GM12878 (cell line): Measurements from ENCODE around the gene SEC22B. TPM values are rescaled to one million over a fixed set of nuclear protein-coding genes. Genes with fewer than 3 reads are reported as not detected.
"Not testable (repeated sequence)": the region's sequence is repeated elsewhere in the genome, so short reads cannot be mapped to it uniquely, and the experiment has no call there.

ENCODE experiments used
- ATAC-seq: fragments of 200-7000 bp; cut with Tn5 transposase; 3 replicates; pipeline ENCODE4 v1.9.1; 2020; ENCODE audit warnings: mild to moderate bottlenecking, moderate library complexity
- BruUV-seq: library from RNA; stranded (reverse); fragments of 400-500 nt; replicated peaks from 2 replicates; lab custom pipeline; 2021; lab: Mats Ljungman, UMichigan
- CTCF ChIA-PET: fragments of 300-600 bp; sonication (Branson Sonifier 250); formaldehyde crosslinking; extraction: SDS; loops from one replicate; lab custom pipeline; 2021; ENCODE audit warnings: inconsistent platforms; lab: Yijun Ruan, JAX
- POLR2A ChIA-PET: fragments of 350-600 bp; formaldehyde crosslinking; extraction: SDS; loops from one replicate; lab custom pipeline; 2021; ENCODE audit warnings: inconsistent platforms; lab: Charles Lee
- RAD21 ChIA-PET: fragments of 300-600 bp; sonication (Branson Sonifier 250); formaldehyde crosslinking; loops from one replicate; lab custom pipeline; 2023; ENCODE audit warnings: antibody characterized with exemption; ENCODE audit not compliant: unreplicated experiment; lab: Charles Lee
- SMC1A ChIA-PET: fragments of 300-600 bp; sonication (Branson Sonifier 250); formaldehyde crosslinking; loops from one replicate; lab custom pipeline; 2023; ENCODE audit not compliant: unreplicated experiment, uncharacterized antibody; lab: Charles Lee
- DNase-seq: peaks from one replicate; pipeline ENCODE4 v3.0.0-alpha.2; 2011; ENCODE audit warnings: low read depth, low spot score
- FAIRE-seq: peaks from 3 replicates; lab custom pipeline; 2011; peaks lifted over from hg19 to GRCh38; lab: Jason Lieb, UNC
- H2AFZ ChIP-seq: 2 replicates; pipeline ENCODE4 v1.6.0; 2011; ENCODE audit warnings: low read depth, low read length, control low read depth; ENCODE audit not compliant: control insufficient read depth
- H3K27ac ChIP-seq: 2 replicates; pipeline ENCODE4 v1.5.1; 2011; ENCODE audit warnings: control low read depth; ENCODE audit not compliant: control insufficient read depth, insufficient read depth
- H3K27me3 ChIP-seq, 2 experiments: replicated peaks in 1 of 2; 2 replicates each; pipeline versions ENCODE4 v1.6.0 to v1.6.1; 2011; ENCODE audit warnings: low read length in 1 of 2; ENCODE audit not compliant: control insufficient read depth in 2 of 2, insufficient read depth in 2 of 2
- H3K36me3 ChIP-seq, 2 experiments: 2 replicates each; pipeline ENCODE4 v1.5.1; 2011; ENCODE audit warnings: low read length in 1 of 2; ENCODE audit not compliant: control insufficient read depth in 2 of 2, insufficient read depth in 2 of 2
- H3K4me1 ChIP-seq: 2 replicates; pipeline ENCODE4 v1.6.1; 2011; ENCODE audit warnings: mild to moderate bottlenecking, low read length, moderate library complexity, mixed read lengths; ENCODE audit not compliant: control insufficient read depth, insufficient read depth
- H3K4me2 ChIP-seq: 2 replicates; pipeline ENCODE4 v1.6.0; 2011; ENCODE audit warnings: control low read depth; ENCODE audit not compliant: control insufficient read depth, insufficient read depth
- H3K4me3 ChIP-seq: fragments of 200-600 bp; sonication (generic); 2 replicates; pipeline ENCODE4 v1.5.1; 2016
- H3K79me2 ChIP-seq: 2 replicates; pipeline ENCODE4 v1.6.0; 2011; ENCODE audit warnings: low read length; ENCODE audit not compliant: control insufficient read depth, insufficient read depth
- H3K9ac ChIP-seq: 2 replicates; pipeline ENCODE4 v1.8.0; 2011; ENCODE audit warnings: low read length, control low read depth, mixed read lengths; ENCODE audit not compliant: control insufficient read depth, insufficient read depth
- H3K9me3 ChIP-seq: replicated peaks from 3 replicates; pipeline ENCODE4 v1.5.1; 2011; ENCODE audit warnings: mild to moderate bottlenecking, low read length; ENCODE audit not compliant: control insufficient read depth, insufficient read depth
- H4K20me1 ChIP-seq: 2 replicates; pipeline ENCODE4 v1.6.0; 2011; ENCODE audit not compliant: control insufficient read depth, insufficient read depth
- WGBS: methylation state at CpG from one replicate; pipeline ENCODE4 v1.1.6; 2016; ENCODE audit warnings: low lambda C conversion rate; ENCODE audit not compliant: insufficient replicate concordance, insufficient coverage; ENCODE audit errors: missing lambda C conversion rate; 5-methylcytosine and 5-hydroxymethylcytosine counted together
- in situ Hi-C: fragments of 300-500 bp; cut with MboI; formaldehyde crosslinking; loops from 9 replicates; pipeline ENCODE4 v1.14.3; 2018; ENCODE audit warnings: mixed read lengths
- intact Hi-C: fragments of 100-400 bp; cut with micrococcal nuclease; formaldehyde crosslinking; loops from one replicate; pipeline ENCODE4 v1.14.2; 2022; ENCODE audit not compliant: unreplicated experiment
- polyA plus RNA-seq, 11 experiments: library from polyadenylated mRNA; depleted of rRNA in 4 of 11; unstranded in 6 of 11; stranded (reverse) in 5 of 11; fragments of >200 nt; fragmentation: Nextera tagmentation in 4 of 11; fragmentation: Illumina TruSeq in 1 of 11; extraction: Ambion mirVana in 4 of 11; extraction: Trizol in 1 of 11; gene quantifications; 1 replicate in 1 of 11; 2 replicates in 10 of 11; pipeline versions ENCODE4 v1.2.1 to v1.2.3, GENCODE V29; 2011 to 2016; ENCODE audit warnings: inconsistent platforms in 2 of 11, missing spikeins in 2 of 11, low read depth in 1 of 11
- total RNA-seq, 4 experiments: library from RNA; depleted of rRNA in 3 of 4; stranded (reverse); fragments of >200 nt in 3 of 4; fragmentation: Illumina TruSeq in 1 of 4; extraction: Trizol in 1 of 4; gene quantifications; 2 replicates each; pipeline versions ENCODE4 v1.2.1 to v1.2.3, GENCODE V29; 2013 to 2021

SEC22B gene
- total and polyA plus RNA-seq, 10 of the 15 experiments (the other 5 are each of a cell fraction or from before 2014, with no cell fraction given): 19.8 to 41.5 (median 27.7) TPM

GRCh38 chr1:120158086-120158485 is 18.2 kb downstream of the SEC22B start:
- H3K79me2 ChIP-seq, CTCF ChIA-PET, H3K9me3 ChIP-seq, intact Hi-C loops, ATAC-seq, H3K36me3 ChIP-seq, BruUV-seq, DNase-seq, H2AFZ ChIP-seq, FAIRE-seq, H3K27me3 ChIP-seq, RAD21 ChIA-PET, in situ Hi-C loops, SMC1A ChIA-PET, H3K4me1 ChIP-seq, H3K9ac ChIP-seq, H4K20me1 ChIP-seq, H3K27ac ChIP-seq, H3K4me2 ChIP-seq, POLR2A ChIA-PET, H3K4me3 ChIP-seq: not testable (repeated sequence)
- no CpG with 5 or more reads among the region's 4 CpGs for WGBS

- H3K27me3 ChIP-seq, in situ Hi-C loops, SMC1A ChIA-PET, H3K79me2 ChIP-seq, ATAC-seq, intact Hi-C loops, RAD21 ChIA-PET, H3K4me3 ChIP-seq, H2AFZ ChIP-seq, CTCF ChIA-PET, H4K20me1 ChIP-seq, BruUV-seq, H3K9me3 ChIP-seq, H3K4me2 ChIP-seq, FAIRE-seq, H3K36me3 ChIP-seq, H3K9ac ChIP-seq, POLR2A ChIA-PET, DNase-seq, H3K27ac ChIP-seq, H3K4me1 ChIP-seq: not testable (repeated sequence)
- 100% methylated on average over 2 of the region's 3 CpGs for WGBS
Measured at GRCh38 chr1:120150138-120150822, 26.0 kb downstream of the SEC22B start.

GRCh38 chr1:120149420-120150059 is 26.8 kb downstream of the SEC22B start:
- ATAC-seq: peak; percentile 59
- H3K4me3 ChIP-seq, H3K36me3 ChIP-seq, H3K79me2 ChIP-seq, POLR2A ChIA-PET, H3K4me1 ChIP-seq, H2AFZ ChIP-seq, DNase-seq, H3K9ac ChIP-seq, H4K20me1 ChIP-seq, H3K4me2 ChIP-seq, CTCF ChIA-PET, in situ Hi-C loops, H3K27ac ChIP-seq, FAIRE-seq, BruUV-seq, H3K27me3 ChIP-seq, SMC1A ChIA-PET, intact Hi-C loops, RAD21 ChIA-PET, H3K9me3 ChIP-seq: not testable (repeated sequence)
